GM12801 (cell line): ENCODE data around the gene PML.

Experiments used
- CTCF ChIP-seq: IDR thresholded peaks from one replicate; pipeline ENCODE4 v1.5.1; 2011; ENCODE audit warnings: control low read depth; ENCODE audit not compliant: insufficient read length; ENCODE audit errors: extremely low read depth

PML gene

GRCh38 chr15:74025436-74025835 lies 30.9 kb downstream of the PML start:
- no peak for TF ChIP-seq CTCF

- no peak for TF ChIP-seq CTCF
Observed at GRCh38 chr15:74027688-74028087, 33.2 kb downstream of the PML start.

GRCh38 chr15:74028646-74029045 lies 34.1 kb downstream of the PML start:
- no peak for TF ChIP-seq CTCF

- TF ChIP-seq CTCF = no peak
Observed at GRCh38 chr15:74032046-74032445, 37.5 kb downstream of the PML start.

- TF ChIP-seq CTCF = no peak
Observed at GRCh38 chr15:74032606-74033561, 38.4 kb downstream of the PML start.

- no peak for TF ChIP-seq CTCF
Observed at GRCh38 chr15:74034206-74034755, 39.8 kb downstream of the PML start.

GRCh38 chr15:74035121-74036017 lies 40.9 kb downstream of the PML start:
- TF ChIP-seq CTCF = no peak
